Measurements from ENCODE around the gene BTBD9.

DNA sequence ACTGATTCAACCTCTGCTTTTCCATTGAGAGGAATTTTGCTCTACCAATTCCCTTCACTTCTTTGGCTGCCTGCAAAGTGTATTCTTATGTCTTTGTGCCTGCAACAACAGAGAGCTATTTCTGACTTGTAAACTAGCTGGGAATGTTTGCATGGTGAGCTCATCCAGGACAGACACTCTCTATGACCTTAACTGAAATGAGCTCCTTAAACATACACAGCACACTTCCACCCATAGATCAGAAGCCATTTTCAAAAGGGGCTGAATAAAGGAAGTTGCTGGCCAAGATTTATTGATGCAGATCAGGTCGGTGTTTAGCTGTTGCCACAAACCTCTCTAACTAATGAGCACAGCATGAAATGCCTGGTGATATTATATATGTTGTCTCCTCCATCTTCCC lies 377.7 kb downstream of the BTBD9 start:
- TF ChIP-seq, protein P1, sequence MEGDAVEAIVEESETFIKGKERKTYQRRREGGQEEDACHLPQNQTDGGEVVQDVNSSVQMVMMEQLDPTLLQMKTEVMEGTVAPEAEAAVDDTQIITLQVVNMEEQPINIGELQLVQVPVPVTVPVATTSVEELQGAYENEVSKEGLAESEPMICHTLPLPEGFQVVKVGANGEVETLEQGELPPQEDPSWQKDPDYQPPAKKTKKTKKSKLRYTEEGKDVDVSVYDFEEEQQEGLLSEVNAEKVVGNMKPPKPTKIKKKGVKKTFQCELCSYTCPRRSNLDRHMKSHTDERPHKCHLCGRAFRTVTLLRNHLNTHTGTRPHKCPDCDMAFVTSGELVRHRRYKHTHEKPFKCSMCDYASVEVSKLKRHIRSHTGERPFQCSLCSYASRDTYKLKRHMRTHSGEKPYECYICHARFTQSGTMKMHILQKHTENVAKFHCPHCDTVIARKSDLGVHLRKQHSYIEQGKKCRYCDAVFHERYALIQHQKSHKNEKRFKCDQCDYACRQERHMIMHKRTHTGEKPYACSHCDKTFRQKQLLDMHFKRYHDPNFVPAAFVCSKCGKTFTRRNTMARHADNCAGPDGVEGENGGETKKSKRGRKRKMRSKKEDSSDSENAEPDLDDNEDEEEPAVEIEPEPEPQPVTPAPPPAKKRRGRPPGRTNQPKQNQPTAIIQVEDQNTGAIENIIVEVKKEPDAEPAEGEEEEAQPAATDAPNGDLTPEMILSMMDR (IDR thresholded peaks at IDR 0.05; ENCODE audit: extremely low read depth in 1 of 2, insufficient read depth in 1 of 2, low read depth in 1 of 2, low read length in 2 of 2): no peak
- peak; percentile 51 for TF ChIP-seq POLR2AphosphoS5 (IDR thresholded peaks at IDR 0.05; ENCODE audit: insufficient read depth, low read depth, low read length)
- TF ChIP-seq GATA2 (IDR thresholded peaks at IDR 0.05; ENCODE audit: insufficient read depth, insufficient read length, low read depth, low read length): peak; percentile 16
- no peak for TF ChIP-seq POLR2A (IDR thresholded peaks at IDR 0.05; ENCODE audit: low read depth, low read length)

Measured in endothelial cell of umbilical vein (primary cell).